Measurements from ENCODE around the gene PI16.

PI16 gene

DNA sequence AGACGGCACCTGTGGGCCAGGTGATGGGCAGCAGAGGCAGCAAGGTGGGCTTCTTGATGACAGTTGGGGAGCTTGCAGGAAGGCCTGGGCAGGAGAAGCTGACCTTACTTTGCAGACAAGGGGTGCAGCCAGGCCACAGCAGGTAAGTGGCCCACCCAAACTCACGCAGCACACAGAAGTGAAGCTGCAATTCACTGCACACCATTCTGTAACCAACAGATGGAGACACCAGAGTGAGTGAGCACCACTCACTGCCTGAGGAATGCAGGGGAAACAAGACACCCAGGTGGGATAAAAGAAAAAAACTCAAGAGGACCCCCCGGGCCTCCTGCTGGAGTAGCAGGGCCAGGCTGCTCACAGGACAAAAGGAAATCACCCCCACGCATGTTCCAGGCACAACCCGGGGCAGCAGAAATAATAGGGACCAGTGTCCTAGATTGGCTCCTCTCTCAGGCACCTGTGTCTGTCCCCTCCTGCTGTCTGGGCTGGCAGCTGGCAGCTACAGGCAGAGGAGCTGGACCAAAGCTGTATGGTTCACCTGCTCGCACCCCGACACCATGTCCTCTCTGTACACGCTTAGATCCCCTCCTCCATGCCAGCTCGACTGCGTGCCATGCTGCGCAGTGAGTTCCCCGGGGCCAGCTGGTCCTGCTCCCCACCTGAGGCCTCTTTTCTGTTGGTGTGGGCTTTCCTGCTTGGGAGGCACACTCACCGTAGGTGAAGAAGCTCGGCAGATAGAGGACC is 26.5 kb downstream of the PI16 start:
- H3K9me2 ChIP-seq (replicated peaks; ENCODE audit: insufficient read depth, low read length) = no peaks in the 10 kb centered on the region
- TF ChIP-seq EZH2phosphoT487 (IDR thresholded peaks at IDR 0.05; ENCODE audit: low read length) (no peak), EZH2 (optimal IDR thresholded peaks at IDR 0.05; ENCODE audit: low read depth, low read length) (no peak)
- TF ChIP-seq, protein P1, sequence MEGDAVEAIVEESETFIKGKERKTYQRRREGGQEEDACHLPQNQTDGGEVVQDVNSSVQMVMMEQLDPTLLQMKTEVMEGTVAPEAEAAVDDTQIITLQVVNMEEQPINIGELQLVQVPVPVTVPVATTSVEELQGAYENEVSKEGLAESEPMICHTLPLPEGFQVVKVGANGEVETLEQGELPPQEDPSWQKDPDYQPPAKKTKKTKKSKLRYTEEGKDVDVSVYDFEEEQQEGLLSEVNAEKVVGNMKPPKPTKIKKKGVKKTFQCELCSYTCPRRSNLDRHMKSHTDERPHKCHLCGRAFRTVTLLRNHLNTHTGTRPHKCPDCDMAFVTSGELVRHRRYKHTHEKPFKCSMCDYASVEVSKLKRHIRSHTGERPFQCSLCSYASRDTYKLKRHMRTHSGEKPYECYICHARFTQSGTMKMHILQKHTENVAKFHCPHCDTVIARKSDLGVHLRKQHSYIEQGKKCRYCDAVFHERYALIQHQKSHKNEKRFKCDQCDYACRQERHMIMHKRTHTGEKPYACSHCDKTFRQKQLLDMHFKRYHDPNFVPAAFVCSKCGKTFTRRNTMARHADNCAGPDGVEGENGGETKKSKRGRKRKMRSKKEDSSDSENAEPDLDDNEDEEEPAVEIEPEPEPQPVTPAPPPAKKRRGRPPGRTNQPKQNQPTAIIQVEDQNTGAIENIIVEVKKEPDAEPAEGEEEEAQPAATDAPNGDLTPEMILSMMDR (IDR thresholded peaks at IDR 0.05; ENCODE audit: low read length) = no peak
- H4K20me1 ChIP-seq (ENCODE audit: insufficient read depth, low read length) = no peaks in the 10 kb centered on the region
- H3K9ac ChIP-seq (ENCODE audit: low read length) = no peak overlapping the region
- H3K4me2 ChIP-seq (ENCODE audit: low read depth, low read length) = no peak overlapping the region
- H3K4me3 ChIP-seq (ENCODE audit: low read length) = no peak overlapping the region
- H2AFZ ChIP-seq (ENCODE audit: low read length) = no peak overlapping the region
- H3F3A ChIP-seq (ENCODE audit: insufficient read depth, low read length) = no peaks in the 10 kb centered on the region
- no peak overlapping the region for H3K27ac ChIP-seq (ENCODE audit: low read length)
- peaks cover 71% of the 10 kb centered on the region for H3K79me2 ChIP-seq (ENCODE audit: low read length)
- DNase-seq = no peak
- H3K4me1 ChIP-seq (ENCODE audit: low read length) = peaks cover 10% of the 10 kb centered on the region
- H3K9me3 ChIP-seq (replicated peaks; ENCODE audit: insufficient read depth, low read length) = no peaks in the 10 kb centered on the region
- H3K27me3 ChIP-seq (replicated peaks; ENCODE audit: insufficient read depth, low read length) = no peaks in the 10 kb centered on the region
- H3K36me3 ChIP-seq (replicated peaks; ENCODE audit: insufficient read depth, low read length) = no peaks in the 10 kb centered on the region

DNA sequence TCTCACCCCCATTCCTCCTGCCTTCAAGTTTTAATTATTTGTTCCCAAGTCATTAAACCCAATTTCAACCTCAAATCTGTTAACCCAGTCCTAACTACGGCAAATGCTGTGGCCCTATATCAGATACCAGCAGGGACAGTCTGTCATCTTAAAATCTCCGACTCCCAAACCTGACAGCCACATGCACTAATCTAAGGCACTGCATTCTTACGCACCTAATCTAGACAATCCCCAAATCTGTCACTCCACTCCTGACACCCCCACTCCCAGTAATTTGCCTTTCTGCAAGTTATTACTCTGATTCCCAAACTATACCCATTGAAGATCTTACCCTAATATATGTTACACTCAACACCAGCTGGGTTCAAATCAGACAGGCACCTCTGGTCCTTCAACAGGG is 29.0 kb downstream of the PI16 start:
- Histone ChIP-seq H3K9me3 (replicated peaks; ENCODE audit: insufficient read depth, low read length) (no peaks in the 10 kb centered on the region), H3K36me3 (replicated peaks; ENCODE audit: insufficient read depth, low read length) (no peaks in the 10 kb centered on the region), H3K9ac (ENCODE audit: low read length) (no peak overlapping the region), H2AFZ (ENCODE audit: low read length) (no peak overlapping the region), H3K4me2 (ENCODE audit: low read depth, low read length) (no peak overlapping the region), H3F3A (ENCODE audit: insufficient read depth, low read length) (0 out of 2 replicates have a peak, but pooled peaks cover 4% of the 10 kb centered on the region), H3K4me1 (ENCODE audit: low read length) (peaks cover 10% of the 10 kb centered on the region), H3K4me3 (ENCODE audit: low read length) (no peak overlapping the region), H3K27me3 (replicated peaks; ENCODE audit: insufficient read depth, low read length) (no peaks in the 10 kb centered on the region), H3K27ac (ENCODE audit: low read length) (no peak overlapping the region), H3K9me2 (replicated peaks; ENCODE audit: insufficient read depth, low read length) (no peaks in the 10 kb centered on the region), H4K20me1 (ENCODE audit: insufficient read depth, low read length) (no peaks in the 10 kb centered on the region), H3K79me2 (ENCODE audit: low read length) (peaks cover 71% of the 10 kb centered on the region)
- DNase-seq = no peak
- TF ChIP-seq EZH2 (optimal IDR thresholded peaks at IDR 0.05; ENCODE audit: low read depth, low read length) = no peak
- TF ChIP-seq, protein P1 (IDR thresholded peaks at IDR 0.05; ENCODE audit: low read length) = no peak
- no peak for TF ChIP-seq EZH2phosphoT487 (IDR thresholded peaks at IDR 0.05; ENCODE audit: low read length)

GRCh38 chr6:36984581-36985416 is 30.3 kb downstream of the PI16 start:
- Histone ChIP-seq H3F3A (ENCODE audit: insufficient read depth, low read length) (0 out of 2 replicates have a peak, but pooled peaks cover 4% of the 10 kb centered on the region), H4K20me1 (ENCODE audit: insufficient read depth, low read length) (no peaks in the 10 kb centered on the region), H3K9ac (ENCODE audit: low read length) (peak overlapping the region; percentile 99), H3K4me2 (ENCODE audit: low read depth, low read length) (peak overlapping the region; percentile 66), H3K36me3 (replicated peaks; ENCODE audit: insufficient read depth, low read length) (no peaks in the 10 kb centered on the region), H2AFZ (ENCODE audit: low read length) (no peak overlapping the region), H3K27me3 (replicated peaks; ENCODE audit: insufficient read depth, low read length) (no peaks in the 10 kb centered on the region), H3K4me1 (ENCODE audit: low read length) (peaks cover 10% of the 10 kb centered on the region), H3K27ac (ENCODE audit: low read length) (no peak overlapping the region), H3K4me3 (ENCODE audit: low read length) (peak overlapping the region; percentile 100), H3K9me3 (replicated peaks; ENCODE audit: insufficient read depth, low read length) (no peaks in the 10 kb centered on the region), H3K9me2 (replicated peaks; ENCODE audit: insufficient read depth, low read length) (no peaks in the 10 kb centered on the region), H3K79me2 (ENCODE audit: low read length) (peaks cover 61% of the 10 kb centered on the region)
- no peak for DNase-seq
- TF ChIP-seq EZH2phosphoT487 (IDR thresholded peaks at IDR 0.05; ENCODE audit: low read length) (no peak), EZH2 (optimal IDR thresholded peaks at IDR 0.05; ENCODE audit: low read depth, low read length) (no peak)
- TF ChIP-seq, protein P1 (IDR thresholded peaks at IDR 0.05; ENCODE audit: low read length) = no peak

Data from MM.1S (cell line).